A549 treated with CORT108297 at 1 μM for 4 hours (cell line): ENCODE results near the gene SEC23IP. TPM values are rescaled to one million over a fixed set of nuclear protein-coding genes. Genes with fewer than 3 reads are reported as not detected.

Source experiments
- total RNA-seq: library from RNA; stranded (reverse); fragments of 200-300 nt; extraction: Qiagen RNA extraction; gene quantifications from 5 replicates; pipeline ENCODE4 v1.2.3, GENCODE V29; 2022

SEC23IP gene
- total RNA-seq, result 43.2 to 53.6 TPM (median 48.5 TPM) in 5 replicates

GRCh38 chr10:119892188-119893065 is at the start of gene SEC23IP:
TSS of gene SEC23IP (plus strand) at chr10:119892730. CDS start at chr10:119892783, 53 bp downstream.

GRCh38 chr10:119872610-119872859 is 20.0 kb upstream of the SEC23IP start, which contains the start of gene MCMBP:
TSS of gene MCMBP (minus strand) at chr10:119872843. CDS start at chr10:119872584, 259 bp downstream.

Other genes with a start within 250 kb of the SEC23IP start
- 140 to 191 TPM (median 164 TPM) in 5 replicates for gene BAG3, start 241.3 kb upstream of the SEC23IP start, total RNA-seq
- gene INPP5F, start 166.7 kb upstream of the SEC23IP start, total RNA-seq, result 7.1 to 10.0 TPM (median 8.8 TPM) in 5 replicates
- gene MCMBP, start 19.9 kb upstream of the SEC23IP start, total RNA-seq, result 77.1 to 89.7 TPM (median 86.0 TPM) in 5 replicates